Type B pancreatic cell (in vitro differentiated cells): ENCODE data around the gene ZNF524. TPM values are rescaled to one million over a fixed set of nuclear protein-coding genes. Genes with fewer than 3 reads are reported as not detected.

Experiments
- DNase-seq: peaks from one replicate; pipeline ENCODE4 v3.0.0; 2021; ENCODE audit warnings: mixed read lengths; ENCODE audit not compliant: unreplicated experiment; ENCODE audit errors: extremely low spot score
- H3K27ac Mint-ChIP-seq: 2 replicates; pipeline ENCODE4 v1.8.0; 2021; ENCODE audit warnings: mild to moderate bottlenecking, mixed read lengths
- H3K27me3 Mint-ChIP-seq: 2 replicates; pipeline ENCODE4 v1.8.0; 2021; ENCODE audit warnings: mixed read lengths
- H3K36me3 Mint-ChIP-seq: 2 replicates; pipeline ENCODE4 v1.8.0; 2021; ENCODE audit warnings: mixed read lengths
- H3K4me1 Mint-ChIP-seq: one replicate; pipeline ENCODE4 v1.8.0; 2021; ENCODE audit warnings: mixed read lengths; ENCODE audit not compliant: unreplicated experiment
- H3K4me3 Mint-ChIP-seq: 2 replicates; pipeline ENCODE4 v1.8.0; 2021; ENCODE audit warnings: mild to moderate bottlenecking, mixed read lengths
- H3K9me3 Mint-ChIP-seq: 2 replicates; pipeline ENCODE4 v1.8.0; 2021; ENCODE audit warnings: mixed read lengths
- total RNA-seq: library from RNA; stranded (reverse); gene quantifications from 2 replicates; pipeline ENCODE4 v1.2.1, GENCODE V29; 2021; ENCODE audit warnings: low replicate concordance
- TF ChIP-seq, protein P1 (sequence below): fragments of 200-600 bp; sonication (generic); conservative IDR thresholded peaks from 2 replicates; pipeline ENCODE4 v1.5.0; 2021; ENCODE audit warnings: antibody characterized with exemption, mild to moderate bottlenecking

Gene ZNF524
- total RNA-seq, 1 donor from 2014 or later, result 13.6 TPM

DNA sequence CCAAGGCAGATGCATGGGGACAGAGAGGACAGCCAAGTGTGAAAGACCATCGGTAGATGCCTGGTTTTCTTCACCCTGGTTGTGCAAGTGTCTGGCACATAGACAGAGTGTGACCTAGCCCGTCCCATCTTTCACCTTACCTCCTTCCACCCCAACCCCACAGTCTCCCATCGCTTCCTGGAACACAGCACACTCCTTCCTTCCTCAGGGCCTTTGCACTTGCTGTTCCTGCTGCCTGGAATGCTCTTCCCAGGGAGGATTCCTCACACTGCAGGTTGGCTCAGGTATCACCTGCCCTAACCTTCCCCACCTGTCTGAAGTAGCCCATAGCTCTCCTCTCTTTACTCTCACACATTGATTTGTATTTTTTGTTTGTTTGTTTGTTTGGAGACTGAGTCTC, 3.8 kb upstream of the ZNF524 start:
- Mint-ChIP-seq H3K36me3 (peaks cover 35% of the 10 kb centered on the region), H3K4me1 (peaks cover 17% of the 10 kb centered on the region), H3K27me3 (no peaks in the 10 kb centered on the region), H3K4me3 (no peak overlapping the region), H3K27ac (no peak overlapping the region), H3K9me3 (no peaks in the 10 kb centered on the region)
- TF ChIP-seq, protein P1, sequence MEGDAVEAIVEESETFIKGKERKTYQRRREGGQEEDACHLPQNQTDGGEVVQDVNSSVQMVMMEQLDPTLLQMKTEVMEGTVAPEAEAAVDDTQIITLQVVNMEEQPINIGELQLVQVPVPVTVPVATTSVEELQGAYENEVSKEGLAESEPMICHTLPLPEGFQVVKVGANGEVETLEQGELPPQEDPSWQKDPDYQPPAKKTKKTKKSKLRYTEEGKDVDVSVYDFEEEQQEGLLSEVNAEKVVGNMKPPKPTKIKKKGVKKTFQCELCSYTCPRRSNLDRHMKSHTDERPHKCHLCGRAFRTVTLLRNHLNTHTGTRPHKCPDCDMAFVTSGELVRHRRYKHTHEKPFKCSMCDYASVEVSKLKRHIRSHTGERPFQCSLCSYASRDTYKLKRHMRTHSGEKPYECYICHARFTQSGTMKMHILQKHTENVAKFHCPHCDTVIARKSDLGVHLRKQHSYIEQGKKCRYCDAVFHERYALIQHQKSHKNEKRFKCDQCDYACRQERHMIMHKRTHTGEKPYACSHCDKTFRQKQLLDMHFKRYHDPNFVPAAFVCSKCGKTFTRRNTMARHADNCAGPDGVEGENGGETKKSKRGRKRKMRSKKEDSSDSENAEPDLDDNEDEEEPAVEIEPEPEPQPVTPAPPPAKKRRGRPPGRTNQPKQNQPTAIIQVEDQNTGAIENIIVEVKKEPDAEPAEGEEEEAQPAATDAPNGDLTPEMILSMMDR, result no peak
- no peak for DNase-seq

DNA sequence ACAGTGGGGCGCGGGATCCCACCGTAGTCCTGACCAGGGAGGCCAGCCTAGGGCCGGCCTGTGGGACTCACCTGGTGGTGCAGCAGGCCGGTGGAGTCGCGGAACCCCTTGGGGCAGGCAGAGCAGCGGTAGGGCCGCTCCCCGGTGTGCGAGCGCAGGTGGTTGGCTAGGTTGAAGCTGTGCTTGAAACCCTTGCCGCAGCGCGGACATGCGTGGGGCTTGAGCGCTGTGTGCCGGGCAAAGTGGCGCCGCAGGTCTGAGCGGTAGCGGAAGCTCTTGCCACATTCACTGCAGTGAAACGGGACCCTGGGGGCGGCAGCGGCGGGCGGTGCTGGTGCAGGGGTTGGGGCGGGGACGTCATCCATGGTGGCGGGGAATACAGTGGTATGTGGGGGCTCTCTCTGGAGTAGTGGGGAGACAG, 2.6 kb upstream of the ZNF524 start:
- H3K27me3 Mint-ChIP-seq, result no peaks in the 10 kb centered on the region
- H3K9me3 Mint-ChIP-seq, result no peaks in the 10 kb centered on the region
- no peak for DNase-seq
- peaks cover 21% of the 10 kb centered on the region for H3K4me1 Mint-ChIP-seq
- H3K4me3 Mint-ChIP-seq, result no peak overlapping the region
- H3K36me3 Mint-ChIP-seq, result peaks cover 32% of the 10 kb centered on the region
- TF ChIP-seq, protein P1, result no peak
- no peak overlapping the region for H3K27ac Mint-ChIP-seq

DNA sequence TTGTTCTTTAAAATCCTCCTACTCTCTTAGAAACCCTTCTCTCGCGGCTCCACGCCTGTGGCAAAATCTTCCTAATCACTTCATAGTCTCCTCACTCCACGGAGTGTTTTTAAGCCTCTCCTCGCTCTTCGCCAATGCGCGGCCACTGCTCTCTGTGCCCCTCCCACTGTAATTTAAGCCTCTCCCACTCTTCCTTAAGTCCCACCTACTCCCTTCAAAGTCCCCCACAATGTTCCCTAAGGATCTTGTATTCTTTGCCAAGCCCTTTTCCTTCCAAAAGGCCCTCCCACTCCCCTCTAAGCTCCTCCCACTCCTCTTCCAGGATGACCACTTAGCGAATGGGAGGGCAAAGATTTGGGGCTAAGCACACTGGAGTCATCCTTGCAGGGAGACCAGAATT, 2.1 kb upstream of the ZNF524 start:
- H3K4me1 Mint-ChIP-seq, result peaks cover 21% of the 10 kb centered on the region
- no peak overlapping the region for H3K4me3 Mint-ChIP-seq
- TF ChIP-seq, protein P1, result no peak
- no peak overlapping the region for H3K27ac Mint-ChIP-seq
- no peak for DNase-seq
- no peaks in the 10 kb centered on the region for H3K9me3 Mint-ChIP-seq
- peaks cover 32% of the 10 kb centered on the region for H3K36me3 Mint-ChIP-seq
- no peaks in the 10 kb centered on the region for H3K27me3 Mint-ChIP-seq

DNA sequence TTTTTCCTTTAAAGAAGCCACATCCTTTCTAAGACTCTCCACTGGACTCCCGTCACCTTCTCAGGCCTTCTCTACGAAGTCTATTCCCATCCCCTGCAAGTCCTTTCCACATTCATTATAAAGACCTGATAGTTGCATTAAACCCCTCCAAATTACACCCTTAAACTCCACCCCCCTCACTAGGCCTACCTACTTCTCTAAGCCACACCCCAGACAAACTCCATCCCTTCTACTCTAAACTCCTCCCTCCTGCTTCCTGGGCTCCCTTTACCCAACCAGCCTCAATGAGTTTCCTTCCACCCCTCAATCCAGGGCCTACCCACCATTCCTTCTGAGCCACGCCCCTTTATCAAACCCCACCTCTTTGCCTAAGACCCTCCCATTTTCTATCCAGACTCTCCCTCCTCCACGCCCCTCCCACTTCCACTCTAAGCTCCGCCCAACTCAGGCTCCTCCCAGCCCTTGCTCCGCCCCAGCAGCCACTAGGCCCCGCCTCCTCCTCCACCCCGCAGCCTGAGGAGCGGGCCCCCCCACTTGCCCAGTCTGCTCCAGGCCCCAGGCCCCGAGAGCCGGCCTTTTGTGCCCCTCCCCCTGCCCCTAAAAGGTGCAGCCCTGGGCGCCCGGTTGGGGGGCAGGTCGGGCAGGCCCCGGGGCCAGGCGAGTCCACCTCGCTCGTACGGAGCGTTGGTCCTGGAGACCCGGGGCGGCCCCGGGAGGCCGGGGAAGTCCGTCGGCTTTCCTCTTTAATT, 1.2 kb upstream of the ZNF524 start:
- peaks cover 21% of the 10 kb centered on the region for H3K4me1 Mint-ChIP-seq
- peak overlapping the region; percentile 100 for H3K4me3 Mint-ChIP-seq
- peak overlapping the region; percentile 100 for H3K27ac Mint-ChIP-seq
- H3K9me3 Mint-ChIP-seq, result no peaks in the 10 kb centered on the region
- H3K27me3 Mint-ChIP-seq, result no peaks in the 10 kb centered on the region
- peaks cover 32% of the 10 kb centered on the region for H3K36me3 Mint-ChIP-seq
- peak; percentile 97 for DNase-seq
- TF ChIP-seq, protein P1, result no peak

DNA sequence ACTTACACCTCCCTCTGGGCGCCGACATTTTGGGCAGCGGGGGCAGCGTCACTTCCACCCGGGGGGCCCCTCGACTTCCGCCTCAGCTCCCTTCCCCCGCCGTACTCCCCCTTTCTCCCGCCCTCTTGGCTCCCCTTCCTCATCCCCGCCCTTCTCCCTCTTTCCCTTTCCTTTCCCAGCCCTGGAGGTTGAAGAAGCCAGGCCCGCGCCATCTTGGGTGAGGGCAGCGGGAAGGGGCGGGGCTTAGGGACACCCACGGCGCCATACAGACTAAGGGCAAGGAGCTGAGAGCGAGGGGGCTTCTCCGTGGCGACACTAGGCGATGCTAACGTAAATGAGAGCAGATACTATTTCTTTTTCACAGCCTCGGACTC, 633 bp upstream of the ZNF524 start, which contains the start of gene FIZ1:
Gene FIZ1, minus strand, starts transcription at position 50 of the 374 bp plus-strand sequence. CDS start 1,652 bp downstream, outside the sequence.
- Mint-ChIP-seq H3K36me3 (peaks cover 32% of the 10 kb centered on the region), H3K27me3 (no peaks in the 10 kb centered on the region), H3K4me1 (peaks cover 21% of the 10 kb centered on the region), H3K27ac (peak within 1 kb of the TSS; percentile 100), H3K4me3 (peak within 1 kb of the TSS; percentile 100), H3K9me3 (no peaks in the 10 kb centered on the region)
- TF ChIP-seq, protein P1, result no peak
- peak; percentile 97 for DNase-seq
